Motor neuron (in vitro differentiated cells): ENCODE results near the gene PRIMA1. TPM values are rescaled to one million over a fixed set of nuclear protein-coding genes. Genes with fewer than 3 reads are reported as not detected.

Source experiments
- ATAC-seq, 8 experiments: fragments of 200-7000 bp; cut with Tn5 transposase; replicated peaks in 6 of 8; 2 replicates each; pipeline ENCODE4 v1.8.0; 2021; ENCODE audit warnings: mild to moderate bottlenecking in 8 of 8, moderate library complexity in 8 of 8
- H3K27ac ChIP-seq, 2 donors: fragments of 250-450 bp; sonication (Bioruptor Pico); 2 replicates each; pipeline ENCODE4 v1.9.0; 2021; ENCODE audit warnings: antibody characterized with exemption in 2 of 2, mild to moderate bottlenecking in 2 of 2, moderate library complexity in 1 of 2
- H3K4me1 ChIP-seq, 2 donors: fragments of 250-450 bp; sonication (Bioruptor Pico); replicated peaks in 1 of 2; 2 replicates each; pipeline ENCODE4 v1.6.1; 2021; ENCODE audit warnings: antibody characterized with exemption in 2 of 2, mild to moderate bottlenecking in 2 of 2, moderate library complexity in 1 of 2
- H3K4me3 ChIP-seq, 5 donors: fragments of 250-450 bp; sonication (Bioruptor Pico); 2 replicates each; pipeline ENCODE4 v1.9.0; 2021; ENCODE audit warnings: antibody characterized with exemption in 5 of 5, mild to moderate bottlenecking in 5 of 5, moderate library complexity in 4 of 5
- WGBS, 10 experiments: fragments of 450-650 bp; shearing (Covaris generic); methylation state at CpG; one replicate each; pipeline ENCODE4 v1.0.0; 2022; 5-methylcytosine and 5-hydroxymethylcytosine counted together
- in situ Hi-C, 9 experiments: fragments of 400-800 bp; cut with MboI; loops; one replicate each; pipeline ENCODE4 v1.15.0; 2021; ENCODE audit warnings: low sequenced_read_pairs in 9 of 9, low pct_unique_long_range_greater_than_20kb in 2 of 9; ENCODE audit not compliant: unreplicated experiment in 9 of 9
- total RNA-seq, 8 experiments: library from RNA; unstranded; fragments of 300-600 nt; gene quantifications; 2 replicates each; pipeline versions ENCODE4 v1.2.3 to v1.2.4, GENCODE V29; 2022

PRIMA1 gene
- total RNA-seq, 8 experiments from 2014 or later: 0.15 to 2.5 (median 1.5) TPM

- no peak for ATAC-seq
- WGBS, 10 experiments: 60 to 83% (median 67%) methylated on average over 4 to 10 of the region's 11 CpGs; no CpG with 5 or more reads in 7 of the 10 experiments
- H3K4me3 ChIP-seq: no peak overlapping the region
- H3K27ac ChIP-seq: peak overlapping the region in 1 of 2 donors; percentile 72
- in situ Hi-C loops: no loop called here
- H3K4me1 ChIP-seq: peaks cover 35 to 48% of the 10 kb centered on the region in 2 donors
Measured at GRCh38 chr14:93733231-93733630, 55.1 kb downstream of the PRIMA1 start.

GRCh38 chr14:93732524-93732923, 55.8 kb downstream of the PRIMA1 start:
- no peak overlapping the region for H3K4me3 ChIP-seq
- in situ Hi-C loops: no loop called here
- ATAC-seq: no peak
- no peak overlapping the region for H3K27ac ChIP-seq
- 73 to 80% (median 80%) methylated on average over 2 to 4 of the region's 10 CpGs; no CpG with 5 or more reads in 7 of the 10 experiments for WGBS, 10 experiments
- H3K4me1 ChIP-seq: peaks cover 34 to 48% of the 10 kb centered on the region in 2 donors

- no peak overlapping the region for H3K27ac ChIP-seq
- 14 to 83% (median 71%) methylated on average over 1 to 6 of the region's 7 CpGs; no CpG with 5 or more reads in 3 of the 10 experiments for WGBS, 10 experiments
- peaks cover 36 to 48% of the 10 kb centered on the region in 2 donors for H3K4me1 ChIP-seq
- ATAC-seq: no peak
- in situ Hi-C loops: no loop called here
- H3K4me3 ChIP-seq: no peak overlapping the region
Measured at GRCh38 chr14:93731753-93732152, 56.5 kb downstream of the PRIMA1 start.

GRCh38 chr14:93729993-93730392, 58.3 kb downstream of the PRIMA1 start:
- no peak overlapping the region for H3K27ac ChIP-seq
- peaks cover 31 to 43% of the 10 kb centered on the region in 2 donors for H3K4me1 ChIP-seq
- WGBS, 10 experiments: 33 to 91% (median 79%) methylated on average over 4 to 9 of the region's 10 CpGs; no CpG with 5 or more reads in 4 of the 10 experiments
- no peak overlapping the region for H3K4me3 ChIP-seq
- no peak for ATAC-seq
- in situ Hi-C loops: no loop called here

GRCh38 chr14:93728651-93729016, 59.7 kb downstream of the PRIMA1 start:
- WGBS, 10 experiments: 19 to 100% (median 85%) methylated on average over 1 to 4 of the region's 8 CpGs; no CpG with 5 or more reads in 5 of the 10 experiments
- Histone ChIP-seq H3K27ac (no peak overlapping the region), H3K4me3 (no peak overlapping the region), H3K4me1 (peaks cover 18 to 29% of the 10 kb centered on the region in 2 donors)
- in situ Hi-C loops: no loop called here
- no peak for ATAC-seq

GRCh38 chr14:93727917-93728650, 60.2 kb downstream of the PRIMA1 start:
- H3K27ac ChIP-seq: no peak overlapping the region
- no peak for ATAC-seq
- peaks cover 13 to 24% of the 10 kb centered on the region in 2 donors for H3K4me1 ChIP-seq
- H3K4me3 ChIP-seq: no peak overlapping the region
- WGBS, 10 experiments: 47 to 91% (median 77%) methylated on average over 3 to 7 of the region's 19 CpGs; no CpG with 5 or more reads in 6 of the 10 experiments
- in situ Hi-C loops: no loop called here

- peak in 5 of 8 experiments; percentile 39 to 92 (median 82) for ATAC-seq
Measured at GRCh38 chr14:93727039-93727740, 61.1 kb downstream of the PRIMA1 start.

GRCh38 chr14:93725993-93726392, 62.3 kb downstream of the PRIMA1 start:
- in situ Hi-C loops: no loop called here
- no peak overlapping the region for H3K4me3 ChIP-seq
- ATAC-seq: no peak
- H3K27ac ChIP-seq: no peak overlapping the region
- 75 to 100% (median 92%) methylated on average over 1 to 5 of the region's 9 CpGs; no CpG with 5 or more reads in 6 of the 10 experiments for WGBS, 10 experiments
- peaks cover 11 to 16% of the 10 kb centered on the region in 2 donors for H3K4me1 ChIP-seq

More at GRCh38 chr14:93727039-93727740, 61.1 kb downstream of the PRIMA1 start:
- in situ Hi-C loops: no loop called here
- peak overlapping the region in 1 of 2 donors; percentile 5 for H3K27ac ChIP-seq
- 44 to 80% (median 78%) methylated on average over 3 to 12 of the region's 23 CpGs; no CpG with 5 or more reads in 7 of the 10 experiments for WGBS, 10 experiments
- H3K4me3 ChIP-seq: no peak overlapping the region
- H3K4me1 ChIP-seq: peaks cover 11 to 16% of the 10 kb centered on the region in 2 donors

- in situ Hi-C loops: no loop called here
- 80 to 83% (median 81%) methylated on average over 1 to 12 of the region's 21 CpGs; no CpG with 5 or more reads in 6 of the 10 experiments for WGBS, 10 experiments
- Histone ChIP-seq H3K4me3 (no peak overlapping the region), H3K27ac (no peak overlapping the region), H3K4me1 (peaks cover 11 to 16% of the 10 kb centered on the region in 2 donors)
- no peak for ATAC-seq
Measured at GRCh38 chr14:93725002-93725582, 63.2 kb downstream of the PRIMA1 start.

GRCh38 chr14:93723001-93723400, 65.3 kb downstream of the PRIMA1 start:
- H3K27ac ChIP-seq: no peak overlapping the region
- no peak for ATAC-seq
- 26 to 100% (median 41%) methylated on average over 1 to 3 of the region's 4 CpGs; no CpG with 5 or more reads in 4 of the 10 experiments for WGBS, 10 experiments
- H3K4me1 ChIP-seq: peaks cover 11 to 14% of the 10 kb centered on the region in 2 donors
- H3K4me3 ChIP-seq: no peak overlapping the region
- in situ Hi-C loops: no loop called here

GRCh38 chr14:93720981-93721483, 67.3 kb downstream of the PRIMA1 start:
- 47 to 93% (median 70%) methylated on average over 2 to 6 of the region's 13 CpGs; no CpG with 5 or more reads in 6 of the 10 experiments for WGBS, 10 experiments

GRCh38 chr14:93720076-93720815, 68.0 kb downstream of the PRIMA1 start:
- 0 to 91% (median 43%) methylated on average over 1 to 6 of the region's 12 CpGs; no CpG with 5 or more reads in 2 of the 10 experiments for WGBS, 10 experiments
- in situ Hi-C loops: no loop called here
- Histone ChIP-seq H3K27ac (no peak overlapping the region), H3K4me1 (no peaks in the 10 kb centered on the region), H3K4me3 (no peak overlapping the region)
- ATAC-seq: no peak

More at GRCh38 chr14:93720981-93721483, 67.3 kb downstream of the PRIMA1 start:
- Histone ChIP-seq H3K27ac (no peak overlapping the region), H3K4me3 (no peak overlapping the region), H3K4me1 (no peaks in the 10 kb centered on the region)
- ATAC-seq: no peak
- in situ Hi-C loops: no loop called here
